ENCODE results near the gene SLC38A9.

DNA sequence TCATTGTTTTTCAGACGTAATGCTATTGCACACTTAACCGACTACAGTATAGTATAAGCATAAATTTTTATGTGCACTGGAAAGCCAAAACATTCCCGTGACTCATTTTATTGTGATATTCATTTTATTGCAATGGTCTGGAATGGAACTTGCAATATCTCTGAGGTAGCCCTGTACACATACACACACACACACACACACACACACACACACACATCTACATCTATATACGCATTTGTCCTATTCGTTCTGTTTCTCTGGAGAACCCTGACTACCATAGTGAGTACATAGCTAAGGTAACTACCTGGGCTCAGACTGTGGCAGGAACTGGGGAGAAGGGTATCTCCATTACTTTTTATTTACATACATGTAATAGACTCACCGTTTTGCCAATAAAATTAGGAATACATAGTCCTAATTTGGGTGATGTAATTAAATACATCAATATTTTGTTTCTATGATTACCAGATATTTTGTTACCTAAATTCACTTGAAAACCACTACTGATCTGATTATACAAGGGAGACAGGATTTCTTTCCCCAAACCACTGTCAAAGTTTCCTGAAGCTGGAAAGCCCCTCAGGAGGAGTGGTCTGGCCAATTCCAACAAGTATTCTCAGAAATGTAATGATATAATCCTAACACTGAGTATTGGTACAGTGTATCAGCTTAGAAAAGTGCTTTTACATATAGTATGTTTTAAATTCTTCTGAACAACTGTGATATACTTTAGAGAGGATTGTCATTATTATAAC, 103.4 kb downstream of the SLC38A9 start:
- TF ChIP-seq, protein P1, sequence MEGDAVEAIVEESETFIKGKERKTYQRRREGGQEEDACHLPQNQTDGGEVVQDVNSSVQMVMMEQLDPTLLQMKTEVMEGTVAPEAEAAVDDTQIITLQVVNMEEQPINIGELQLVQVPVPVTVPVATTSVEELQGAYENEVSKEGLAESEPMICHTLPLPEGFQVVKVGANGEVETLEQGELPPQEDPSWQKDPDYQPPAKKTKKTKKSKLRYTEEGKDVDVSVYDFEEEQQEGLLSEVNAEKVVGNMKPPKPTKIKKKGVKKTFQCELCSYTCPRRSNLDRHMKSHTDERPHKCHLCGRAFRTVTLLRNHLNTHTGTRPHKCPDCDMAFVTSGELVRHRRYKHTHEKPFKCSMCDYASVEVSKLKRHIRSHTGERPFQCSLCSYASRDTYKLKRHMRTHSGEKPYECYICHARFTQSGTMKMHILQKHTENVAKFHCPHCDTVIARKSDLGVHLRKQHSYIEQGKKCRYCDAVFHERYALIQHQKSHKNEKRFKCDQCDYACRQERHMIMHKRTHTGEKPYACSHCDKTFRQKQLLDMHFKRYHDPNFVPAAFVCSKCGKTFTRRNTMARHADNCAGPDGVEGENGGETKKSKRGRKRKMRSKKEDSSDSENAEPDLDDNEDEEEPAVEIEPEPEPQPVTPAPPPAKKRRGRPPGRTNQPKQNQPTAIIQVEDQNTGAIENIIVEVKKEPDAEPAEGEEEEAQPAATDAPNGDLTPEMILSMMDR (IDR thresholded peaks at IDR 0.05 in 8 of 11, conservative IDR thresholded peaks at IDR 0.05 in 3 of 11): no peak
- no peak for TF ChIP-seq POLR2A (IDR thresholded peaks at IDR 0.05)

All from spleen (tissue), 7 donors.